GM19455 (cell line): Measurements from ENCODE around the gene RAC2.

Source experiments
- ATAC-seq: cut with Tn5 transposase; IDR thresholded peaks from one replicate; pipeline ENCODE4 v1.9.1; 2021; ENCODE audit not compliant: unreplicated experiment

RAC2 gene

GRCh38 chr22:37222440-37222971 is 21.6 kb downstream of the RAC2 start:
- no peak for ATAC-seq

GRCh38 chr22:37221424-37222333 is 22.4 kb downstream of the RAC2 start:
- no peak for ATAC-seq

GRCh38 chr22:37220543-37220981 is 23.5 kb downstream of the RAC2 start:
- no peak for ATAC-seq

- no peak for ATAC-seq
These were observed 24.5 kb downstream of the RAC2 start for GRCh38 chr22:37219533-37219932.

GRCh38 chr22:37218771-37219411 is 25.2 kb downstream of the RAC2 start:
- ATAC-seq: peak; percentile 77

- ATAC-seq: no peak
These were observed 25.7 kb downstream of the RAC2 start for GRCh38 chr22:37218399-37218770.

GRCh38 chr22:37215890-37216289 is 28.2 kb downstream of the RAC2 start:
- ATAC-seq: no peak

- no peak for ATAC-seq
These were observed 29.4 kb downstream of the RAC2 start for GRCh38 chr22:37214731-37215030.

GRCh38 chr22:37213941-37214730 is 29.9 kb downstream of the RAC2 start:
- ATAC-seq: no peak

GRCh38 chr22:37213218-37213855 is 30.7 kb downstream of the RAC2 start:
- no peak for ATAC-seq

- ATAC-seq: no peak
These were observed 31.7 kb downstream of the RAC2 start, which contains the start of gene SSTR3 for GRCh38 chr22:37212174-37212906. Gene SSTR3 (minus strand): TSS chr22:37212477. CDS start chr22:37207803, 4,674 bp downstream.

- no peak for ATAC-seq
These were observed 32.2 kb downstream of the RAC2 start for GRCh38 chr22:37211866-37212173.

GRCh38 chr22:37211075-37211865 is 32.8 kb downstream of the RAC2 start:
- no peak for ATAC-seq

- ATAC-seq: no peak
These were observed 33.8 kb downstream of the RAC2 start for GRCh38 chr22:37210041-37210803.

- no peak for ATAC-seq
These were observed 34.8 kb downstream of the RAC2 start for GRCh38 chr22:37209140-37209845.

- ATAC-seq: no peak
These were observed 35.5 kb downstream of the RAC2 start for GRCh38 chr22:37208401-37209139.

GRCh38 chr22:37207981-37208380 is 36.1 kb downstream of the RAC2 start:
- ATAC-seq: no peak
